Measurements from ENCODE around the gene FXN. TPM values are rescaled to one million over a fixed set of nuclear protein-coding genes. Genes with fewer than 3 reads are reported as not detected.

The FXN gene
- total and polyA plus RNA-seq, 4 donors = 4.7 to 41.7 (median 23.9) TPM

DNA sequence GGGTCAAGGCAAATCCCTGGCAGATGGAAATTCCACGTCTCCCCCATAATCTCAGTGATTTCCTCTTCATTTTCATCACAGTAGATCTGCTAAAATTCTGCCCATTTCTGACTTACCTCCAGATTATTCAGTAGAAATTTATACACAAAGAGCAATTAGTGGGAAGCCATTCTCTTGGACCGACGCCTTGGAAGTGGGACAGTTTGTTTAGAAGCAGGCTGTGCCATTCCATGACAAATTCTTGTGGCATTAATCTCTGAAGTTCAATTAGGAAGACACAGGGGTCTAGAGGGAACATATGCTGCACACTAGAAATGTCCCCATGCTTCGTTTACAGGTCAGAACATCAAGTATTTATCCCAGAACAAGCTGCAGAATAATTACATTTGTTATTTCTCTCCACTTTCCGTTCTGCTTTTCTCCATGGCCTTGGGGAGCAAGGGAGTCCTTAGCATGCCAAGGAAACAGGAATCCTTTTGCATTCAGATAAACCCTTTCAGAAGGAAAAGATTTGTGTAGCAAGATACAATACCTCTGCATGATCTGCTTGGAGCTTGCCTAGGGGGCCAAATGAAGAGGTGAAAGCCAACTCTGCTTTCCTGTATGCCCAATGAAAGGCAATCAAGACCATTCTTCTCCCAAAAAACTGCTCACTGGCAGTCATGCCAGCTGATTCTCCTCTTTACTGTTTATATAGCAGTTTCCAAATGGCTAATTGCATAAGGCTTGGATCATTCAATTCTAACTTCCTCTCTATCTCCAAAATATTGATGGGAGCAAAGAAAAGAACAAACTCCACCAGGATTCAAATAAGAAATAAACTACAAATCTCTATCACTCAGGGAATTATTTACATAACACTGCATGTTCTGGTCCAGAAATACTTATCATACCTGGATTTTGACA is 19.1 kb upstream of the FXN start:
- TF ChIP-seq SP1 (IDR thresholded peaks at IDR 0.05) (no peak), FOXA2 (IDR thresholded peaks at IDR 0.05) (no peak), TAF1 (conservative IDR thresholded peaks at IDR 0.05) (no peak), NR2F2 (IDR thresholded peaks at IDR 0.05) (no peak)
- TF ChIP-seq, protein P1, sequence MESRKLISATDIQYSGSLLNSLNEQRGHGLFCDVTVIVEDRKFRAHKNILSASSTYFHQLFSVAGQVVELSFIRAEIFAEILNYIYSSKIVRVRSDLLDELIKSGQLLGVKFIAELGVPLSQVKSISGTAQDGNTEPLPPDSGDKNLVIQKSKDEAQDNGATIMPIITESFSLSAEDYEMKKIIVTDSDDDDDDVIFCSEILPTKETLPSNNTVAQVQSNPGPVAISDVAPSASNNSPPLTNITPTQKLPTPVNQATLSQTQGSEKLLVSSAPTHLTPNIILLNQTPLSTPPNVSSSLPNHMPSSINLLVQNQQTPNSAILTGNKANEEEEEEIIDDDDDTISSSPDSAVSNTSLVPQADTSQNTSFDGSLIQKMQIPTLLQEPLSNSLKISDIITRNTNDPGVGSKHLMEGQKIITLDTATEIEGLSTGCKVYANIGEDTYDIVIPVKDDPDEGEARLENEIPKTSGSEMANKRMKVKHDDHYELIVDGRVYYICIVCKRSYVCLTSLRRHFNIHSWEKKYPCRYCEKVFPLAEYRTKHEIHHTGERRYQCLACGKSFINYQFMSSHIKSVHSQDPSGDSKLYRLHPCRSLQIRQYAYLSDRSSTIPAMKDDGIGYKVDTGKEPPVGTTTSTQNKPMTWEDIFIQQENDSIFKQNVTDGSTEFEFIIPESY (IDR thresholded peaks at IDR 0.05) = no peak
- TF ChIP-seq, protein P2, sequence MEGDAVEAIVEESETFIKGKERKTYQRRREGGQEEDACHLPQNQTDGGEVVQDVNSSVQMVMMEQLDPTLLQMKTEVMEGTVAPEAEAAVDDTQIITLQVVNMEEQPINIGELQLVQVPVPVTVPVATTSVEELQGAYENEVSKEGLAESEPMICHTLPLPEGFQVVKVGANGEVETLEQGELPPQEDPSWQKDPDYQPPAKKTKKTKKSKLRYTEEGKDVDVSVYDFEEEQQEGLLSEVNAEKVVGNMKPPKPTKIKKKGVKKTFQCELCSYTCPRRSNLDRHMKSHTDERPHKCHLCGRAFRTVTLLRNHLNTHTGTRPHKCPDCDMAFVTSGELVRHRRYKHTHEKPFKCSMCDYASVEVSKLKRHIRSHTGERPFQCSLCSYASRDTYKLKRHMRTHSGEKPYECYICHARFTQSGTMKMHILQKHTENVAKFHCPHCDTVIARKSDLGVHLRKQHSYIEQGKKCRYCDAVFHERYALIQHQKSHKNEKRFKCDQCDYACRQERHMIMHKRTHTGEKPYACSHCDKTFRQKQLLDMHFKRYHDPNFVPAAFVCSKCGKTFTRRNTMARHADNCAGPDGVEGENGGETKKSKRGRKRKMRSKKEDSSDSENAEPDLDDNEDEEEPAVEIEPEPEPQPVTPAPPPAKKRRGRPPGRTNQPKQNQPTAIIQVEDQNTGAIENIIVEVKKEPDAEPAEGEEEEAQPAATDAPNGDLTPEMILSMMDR (IDR thresholded peaks at IDR 0.05; ENCODE audit: low read depth, low read length, missing input control) = no peak
- Histone ChIP-seq H3K9ac (ENCODE audit: low read depth in 1 of 2, low read length in 2 of 2) (no peak overlapping the region), H3K4me3 (ENCODE audit: low read depth in 1 of 3, low read length in 3 of 3) (no peak overlapping the region), H3K27me3 (ENCODE audit: control insufficient read depth in 4 of 4, insufficient read depth in 4 of 4, low read length in 3 of 4) (no peaks in the 10 kb centered on the region), H3K4me1 (ENCODE audit: control insufficient read depth in 4 of 4, insufficient read depth in 4 of 4, low read length in 3 of 4) (peaks cover 0 to 3% (median 0%) of the 10 kb centered on the region in 4 donors), H3K27ac (ENCODE audit: low read depth in 1 of 2, low read length in 2 of 2) (no peak overlapping the region), H3K9me3 (ENCODE audit: control insufficient read depth in 4 of 4, low read length in 3 of 4) (no peaks in the 10 kb centered on the region), H3K36me3 (ENCODE audit: control insufficient read depth in 4 of 4, insufficient read depth in 3 of 4, low read depth in 1 of 4, low read length in 3 of 4) (no peaks in the 10 kb centered on the region)
- 77% methylated on average over 5 of the region's 5 CpGs for WGBS
- DNase-seq (ENCODE audit: low spot score) = no peak

DNA sequence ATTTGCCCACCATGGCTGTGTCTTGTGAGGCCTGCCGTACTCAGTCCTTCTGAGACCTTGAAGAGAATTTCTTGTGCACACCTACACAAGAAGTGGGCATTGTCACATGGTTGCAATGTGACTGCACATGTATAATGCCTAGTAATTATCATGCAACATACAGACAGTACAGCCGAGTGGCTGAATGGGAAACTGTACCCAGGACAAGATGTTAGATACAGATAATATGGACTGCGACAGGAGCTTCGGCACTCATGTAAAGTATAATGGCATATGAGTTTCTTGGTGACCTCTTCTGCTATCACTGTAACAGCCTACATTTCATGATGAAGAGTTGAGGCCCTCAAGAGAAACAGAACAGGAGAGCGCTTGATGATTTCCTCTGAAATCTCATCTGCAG is 16.8 kb upstream of the FXN start:
- no peak for DNase-seq (ENCODE audit: low spot score)

More for the DNA sequence above, 16.8 kb upstream of the FXN start:
- TF ChIP-seq HNF4A (conservative IDR thresholded peaks at IDR 0.05) (no peak), FOXA1 (IDR thresholded peaks at IDR 0.05) (no peak), EGR1 (IDR thresholded peaks at IDR 0.05; ENCODE audit: low read depth in 2 of 2) (no peak), GABPA (IDR thresholded peaks at IDR 0.05 in 1 of 2, conservative IDR thresholded peaks at IDR 0.05 in 1 of 2) (no peak)
- TF ChIP-seq, protein P2 (IDR thresholded peaks at IDR 0.05; ENCODE audit: low read depth, low read length, missing input control) = no peak
- TF ChIP-seq, protein P3, sequence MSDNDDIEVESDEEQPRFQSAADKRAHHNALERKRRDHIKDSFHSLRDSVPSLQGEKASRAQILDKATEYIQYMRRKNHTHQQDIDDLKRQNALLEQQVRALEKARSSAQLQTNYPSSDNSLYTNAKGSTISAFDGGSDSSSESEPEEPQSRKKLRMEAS (IDR thresholded peaks at IDR 0.05) = no peak
- TF ChIP-seq, protein P4, sequence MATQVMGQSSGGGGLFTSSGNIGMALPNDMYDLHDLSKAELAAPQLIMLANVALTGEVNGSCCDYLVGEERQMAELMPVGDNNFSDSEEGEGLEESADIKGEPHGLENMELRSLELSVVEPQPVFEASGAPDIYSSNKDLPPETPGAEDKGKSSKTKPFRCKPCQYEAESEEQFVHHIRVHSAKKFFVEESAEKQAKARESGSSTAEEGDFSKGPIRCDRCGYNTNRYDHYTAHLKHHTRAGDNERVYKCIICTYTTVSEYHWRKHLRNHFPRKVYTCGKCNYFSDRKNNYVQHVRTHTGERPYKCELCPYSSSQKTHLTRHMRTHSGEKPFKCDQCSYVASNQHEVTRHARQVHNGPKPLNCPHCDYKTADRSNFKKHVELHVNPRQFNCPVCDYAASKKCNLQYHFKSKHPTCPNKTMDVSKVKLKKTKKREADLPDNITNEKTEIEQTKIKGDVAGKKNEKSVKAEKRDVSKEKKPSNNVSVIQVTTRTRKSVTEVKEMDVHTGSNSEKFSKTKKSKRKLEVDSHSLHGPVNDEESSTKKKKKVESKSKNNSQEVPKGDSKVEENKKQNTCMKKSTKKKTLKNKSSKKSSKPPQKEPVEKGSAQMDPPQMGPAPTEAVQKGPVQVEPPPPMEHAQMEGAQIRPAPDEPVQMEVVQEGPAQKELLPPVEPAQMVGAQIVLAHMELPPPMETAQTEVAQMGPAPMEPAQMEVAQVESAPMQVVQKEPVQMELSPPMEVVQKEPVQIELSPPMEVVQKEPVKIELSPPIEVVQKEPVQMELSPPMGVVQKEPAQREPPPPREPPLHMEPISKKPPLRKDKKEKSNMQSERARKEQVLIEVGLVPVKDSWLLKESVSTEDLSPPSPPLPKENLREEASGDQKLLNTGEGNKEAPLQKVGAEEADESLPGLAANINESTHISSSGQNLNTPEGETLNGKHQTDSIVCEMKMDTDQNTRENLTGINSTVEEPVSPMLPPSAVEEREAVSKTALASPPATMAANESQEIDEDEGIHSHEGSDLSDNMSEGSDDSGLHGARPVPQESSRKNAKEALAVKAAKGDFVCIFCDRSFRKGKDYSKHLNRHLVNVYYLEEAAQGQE (IDR thresholded peaks at IDR 0.05) = no peak
- WGBS = 77% methylated on average over 5 of the region's 5 CpGs
- no peak overlapping the region for H3K9ac ChIP-seq (ENCODE audit: low read depth in 1 of 2, low read length in 2 of 2)
- H3K27me3 ChIP-seq (ENCODE audit: control insufficient read depth in 4 of 4, insufficient read depth in 4 of 4, low read length in 3 of 4) = no peaks in the 10 kb centered on the region
- H3K36me3 ChIP-seq (ENCODE audit: control insufficient read depth in 4 of 4, insufficient read depth in 3 of 4, low read depth in 1 of 4, low read length in 3 of 4) = no peaks in the 10 kb centered on the region
- no peak overlapping the region for H3K27ac ChIP-seq (ENCODE audit: low read depth in 1 of 2, low read length in 2 of 2)
- H3K4me3 ChIP-seq (ENCODE audit: low read depth in 1 of 3, low read length in 3 of 3) = no peak overlapping the region
- H3K4me1 ChIP-seq (ENCODE audit: control insufficient read depth in 4 of 4, insufficient read depth in 4 of 4, low read length in 3 of 4) = peaks cover 0 to 3% (median 0%) of the 10 kb centered on the region in 4 donors
- no peaks in the 10 kb centered on the region for H3K9me3 ChIP-seq (ENCODE audit: control insufficient read depth in 4 of 4, low read length in 3 of 4)
